ENCODE measurements around the gene KCNH6.

The KCNH6 gene

DNA sequence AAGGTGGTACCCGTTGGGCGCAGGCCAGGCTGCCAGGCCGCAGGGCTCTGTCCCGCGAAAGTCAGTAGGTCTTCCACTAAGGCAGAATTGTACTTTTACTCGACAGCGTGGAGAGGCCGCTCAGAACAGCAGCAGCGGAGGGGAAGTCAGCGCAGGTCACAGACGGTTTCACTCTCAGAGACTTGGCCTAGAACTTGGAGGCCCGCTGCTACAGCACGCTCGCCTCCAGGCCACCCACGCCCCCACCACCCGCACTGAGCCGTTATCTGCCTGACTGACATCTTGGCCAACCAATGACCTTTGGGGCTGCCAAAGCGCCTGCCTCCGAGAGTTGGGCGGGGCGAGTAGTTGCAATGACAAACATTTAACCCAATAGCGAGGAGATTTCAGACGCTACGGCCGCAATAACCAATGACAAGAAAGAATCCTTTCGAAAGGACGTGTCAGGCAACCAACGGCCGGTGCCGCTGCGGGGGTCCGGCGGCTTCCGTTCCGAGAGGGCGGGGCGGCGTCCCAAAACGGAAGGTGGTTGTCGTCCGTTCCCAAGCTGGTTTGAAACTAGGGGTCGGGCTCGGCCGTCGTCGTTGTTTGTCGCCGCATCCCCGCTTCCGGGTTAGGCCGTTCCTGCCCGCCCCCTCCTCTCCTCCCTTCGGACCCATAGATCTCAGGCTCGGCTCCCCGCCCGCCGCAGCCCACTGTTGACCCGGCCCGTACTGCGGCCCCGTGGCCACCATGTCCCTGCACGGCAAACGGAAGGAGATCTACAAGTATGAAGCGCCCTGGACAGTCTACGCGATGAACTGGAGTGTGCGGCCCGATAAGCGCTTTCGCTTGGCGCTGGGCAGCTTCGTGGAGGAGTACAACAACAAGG lies 27.0 kb downstream of the KCNH6 start, which contains the start of gene DCAF7:
DCAF7 (plus strand) TSS at position 532 of the 871 bp plus-strand sequence; CDS start at position 733, 201 bp downstream.
- H3K27me3 ChIP-seq (ENCODE audit: insufficient read depth, poor library complexity, severe bottlenecking), result no peaks in the 10 kb centered on the region
- DNase-seq (ENCODE audit: low read depth in 1 of 2, low spot score in 1 of 2), result peak; percentile 99 to 100
- peak within 1 kb of the TSS; percentile 98 for H3K4me3 ChIP-seq (replicated peaks; ENCODE audit: insufficient read depth, low read length)
- H3K27ac ChIP-seq (replicated peaks), result peak within 1 kb of the TSS; percentile 96
- TF ChIP-seq SPI1 (IDR thresholded peaks at IDR 0.05; ENCODE audit: borderline replicate concordance, low read depth) (peak; percentile 24; the same call in 1 of the 2 replicates), GABPA (IDR thresholded peaks at IDR 0.05; ENCODE audit: low read depth) (peak; percentile 96), POLR2AphosphoS5 (IDR thresholded peaks at IDR 0.05; ENCODE audit: low read depth) (peak; percentile 68; the same call in 1 of the 2 replicates)
- TF ChIP-seq, protein P1, sequence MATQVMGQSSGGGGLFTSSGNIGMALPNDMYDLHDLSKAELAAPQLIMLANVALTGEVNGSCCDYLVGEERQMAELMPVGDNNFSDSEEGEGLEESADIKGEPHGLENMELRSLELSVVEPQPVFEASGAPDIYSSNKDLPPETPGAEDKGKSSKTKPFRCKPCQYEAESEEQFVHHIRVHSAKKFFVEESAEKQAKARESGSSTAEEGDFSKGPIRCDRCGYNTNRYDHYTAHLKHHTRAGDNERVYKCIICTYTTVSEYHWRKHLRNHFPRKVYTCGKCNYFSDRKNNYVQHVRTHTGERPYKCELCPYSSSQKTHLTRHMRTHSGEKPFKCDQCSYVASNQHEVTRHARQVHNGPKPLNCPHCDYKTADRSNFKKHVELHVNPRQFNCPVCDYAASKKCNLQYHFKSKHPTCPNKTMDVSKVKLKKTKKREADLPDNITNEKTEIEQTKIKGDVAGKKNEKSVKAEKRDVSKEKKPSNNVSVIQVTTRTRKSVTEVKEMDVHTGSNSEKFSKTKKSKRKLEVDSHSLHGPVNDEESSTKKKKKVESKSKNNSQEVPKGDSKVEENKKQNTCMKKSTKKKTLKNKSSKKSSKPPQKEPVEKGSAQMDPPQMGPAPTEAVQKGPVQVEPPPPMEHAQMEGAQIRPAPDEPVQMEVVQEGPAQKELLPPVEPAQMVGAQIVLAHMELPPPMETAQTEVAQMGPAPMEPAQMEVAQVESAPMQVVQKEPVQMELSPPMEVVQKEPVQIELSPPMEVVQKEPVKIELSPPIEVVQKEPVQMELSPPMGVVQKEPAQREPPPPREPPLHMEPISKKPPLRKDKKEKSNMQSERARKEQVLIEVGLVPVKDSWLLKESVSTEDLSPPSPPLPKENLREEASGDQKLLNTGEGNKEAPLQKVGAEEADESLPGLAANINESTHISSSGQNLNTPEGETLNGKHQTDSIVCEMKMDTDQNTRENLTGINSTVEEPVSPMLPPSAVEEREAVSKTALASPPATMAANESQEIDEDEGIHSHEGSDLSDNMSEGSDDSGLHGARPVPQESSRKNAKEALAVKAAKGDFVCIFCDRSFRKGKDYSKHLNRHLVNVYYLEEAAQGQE (IDR thresholded peaks at IDR 0.05; ENCODE audit: insufficient replicate concordance, low read depth), result no peak

DNA sequence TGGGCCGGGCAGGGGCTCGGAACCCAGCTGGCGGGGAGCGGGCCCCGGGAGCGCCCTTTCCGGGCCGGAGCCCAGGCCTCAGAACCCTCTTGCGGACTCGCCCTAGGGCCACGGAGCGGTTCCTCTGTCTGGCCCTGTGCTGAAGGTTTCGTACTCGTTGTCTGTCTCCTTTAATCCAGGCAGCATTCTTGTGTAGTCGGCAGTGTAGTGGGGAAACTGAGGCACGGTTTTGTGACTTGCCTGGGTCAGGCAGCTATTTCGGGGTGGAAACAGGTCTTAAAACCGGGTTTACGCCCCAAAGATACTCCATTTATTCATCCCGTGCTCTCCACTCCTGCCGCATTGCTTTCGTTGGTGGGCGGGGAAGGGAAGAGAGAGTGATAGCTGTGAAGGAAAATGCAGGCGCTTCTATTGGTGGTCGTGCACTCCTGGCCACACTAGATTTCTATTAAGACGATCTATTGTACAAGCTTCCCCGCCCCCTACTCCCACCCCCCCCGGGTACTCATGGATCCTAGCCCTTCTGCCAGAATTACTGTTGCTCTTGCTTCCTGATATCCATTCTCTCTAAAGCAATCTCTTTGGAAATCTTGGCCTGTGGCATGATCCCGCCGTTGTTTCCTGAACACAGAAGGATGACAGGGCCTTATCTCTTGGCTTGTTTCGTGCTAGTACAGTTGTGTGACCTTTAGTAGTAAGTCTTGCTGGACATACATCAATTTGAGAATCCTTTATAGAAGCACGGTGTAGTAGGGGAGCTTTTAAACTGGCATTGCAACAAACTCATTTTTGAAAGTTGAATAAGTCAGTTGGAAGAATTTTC lies 27.9 kb downstream of the KCNH6 start:
- peak overlapping the region; percentile 98 for H3K4me3 ChIP-seq (replicated peaks; ENCODE audit: insufficient read depth, low read length)
- peak overlapping the region; percentile 96 for H3K27ac ChIP-seq (replicated peaks)
- no peaks in the 10 kb centered on the region for H3K27me3 ChIP-seq (ENCODE audit: insufficient read depth, poor library complexity, severe bottlenecking)
- DNase-seq (ENCODE audit: low read depth in 1 of 2, low spot score in 1 of 2), result no peak
- TF ChIP-seq, protein P1 (IDR thresholded peaks at IDR 0.05; ENCODE audit: insufficient replicate concordance, low read depth), result no peak
- TF ChIP-seq GABPA (IDR thresholded peaks at IDR 0.05; ENCODE audit: low read depth) (no peak), SPI1 (IDR thresholded peaks at IDR 0.05; ENCODE audit: borderline replicate concordance, low read depth) (no peak), POLR2AphosphoS5 (IDR thresholded peaks at IDR 0.05; ENCODE audit: low read depth) (no peak)
- TF ChIP-seq, protein P2, sequence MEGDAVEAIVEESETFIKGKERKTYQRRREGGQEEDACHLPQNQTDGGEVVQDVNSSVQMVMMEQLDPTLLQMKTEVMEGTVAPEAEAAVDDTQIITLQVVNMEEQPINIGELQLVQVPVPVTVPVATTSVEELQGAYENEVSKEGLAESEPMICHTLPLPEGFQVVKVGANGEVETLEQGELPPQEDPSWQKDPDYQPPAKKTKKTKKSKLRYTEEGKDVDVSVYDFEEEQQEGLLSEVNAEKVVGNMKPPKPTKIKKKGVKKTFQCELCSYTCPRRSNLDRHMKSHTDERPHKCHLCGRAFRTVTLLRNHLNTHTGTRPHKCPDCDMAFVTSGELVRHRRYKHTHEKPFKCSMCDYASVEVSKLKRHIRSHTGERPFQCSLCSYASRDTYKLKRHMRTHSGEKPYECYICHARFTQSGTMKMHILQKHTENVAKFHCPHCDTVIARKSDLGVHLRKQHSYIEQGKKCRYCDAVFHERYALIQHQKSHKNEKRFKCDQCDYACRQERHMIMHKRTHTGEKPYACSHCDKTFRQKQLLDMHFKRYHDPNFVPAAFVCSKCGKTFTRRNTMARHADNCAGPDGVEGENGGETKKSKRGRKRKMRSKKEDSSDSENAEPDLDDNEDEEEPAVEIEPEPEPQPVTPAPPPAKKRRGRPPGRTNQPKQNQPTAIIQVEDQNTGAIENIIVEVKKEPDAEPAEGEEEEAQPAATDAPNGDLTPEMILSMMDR (IDR thresholded peaks at IDR 0.05; ENCODE audit: insufficient read depth, low read length), result no peak

DNA sequence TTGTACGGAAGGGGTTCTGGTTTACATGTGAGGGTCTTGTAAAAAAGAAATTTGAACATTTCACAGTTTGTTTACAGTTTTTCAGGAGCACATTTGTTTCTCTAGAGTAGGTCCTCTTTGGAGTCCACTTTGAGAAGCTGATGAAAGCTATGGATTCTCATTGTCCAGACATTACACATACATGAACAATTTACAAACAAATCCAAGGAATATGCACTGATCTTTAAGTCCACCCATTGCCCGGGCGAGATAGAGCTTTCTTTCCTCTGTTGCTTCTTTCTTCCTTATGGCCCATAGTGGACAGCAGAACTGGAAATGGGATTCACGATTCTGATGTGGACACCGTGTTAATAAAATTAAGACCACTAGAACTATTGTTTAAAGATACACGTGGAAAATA lies 29.1 kb downstream of the KCNH6 start:
- H3K27ac ChIP-seq (replicated peaks), result peak overlapping the region; percentile 17
- H3K4me3 ChIP-seq (replicated peaks; ENCODE audit: insufficient read depth, low read length), result peak overlapping the region; percentile 98
- no peak for DNase-seq (ENCODE audit: low read depth in 1 of 2, low spot score in 1 of 2)
- TF ChIP-seq SPI1 (IDR thresholded peaks at IDR 0.05; ENCODE audit: borderline replicate concordance, low read depth), result no peak
- TF ChIP-seq POLR2AphosphoS5 (IDR thresholded peaks at IDR 0.05; ENCODE audit: low read depth), result no peak
- TF ChIP-seq, protein P1 (IDR thresholded peaks at IDR 0.05; ENCODE audit: insufficient replicate concordance, low read depth), result no peak
- no peak for TF ChIP-seq GABPA (IDR thresholded peaks at IDR 0.05; ENCODE audit: low read depth)
- TF ChIP-seq, protein P2 (IDR thresholded peaks at IDR 0.05; ENCODE audit: insufficient read depth, low read length), result no peak
- H3K27me3 ChIP-seq (ENCODE audit: insufficient read depth, poor library complexity, severe bottlenecking), result no peaks in the 10 kb centered on the region

All from HL-60 (cell line).